NCI-H1417 (cell line): ENCODE results near the gene PSMB9.
A peak's percentile ranks its signal among the peaks of the same experiment; 100 is the strongest.
"Not testable (repeated sequence)": the region's sequence is repeated elsewhere in the genome, so short reads cannot be mapped to it uniquely, and the experiment has no call there.

Experiments
- DNase-seq, 3 experiments: peaks; one replicate each; lab custom pipeline; 2025; lab: John Stamatoyannopoulos, UW

Gene PSMB9

DNA sequence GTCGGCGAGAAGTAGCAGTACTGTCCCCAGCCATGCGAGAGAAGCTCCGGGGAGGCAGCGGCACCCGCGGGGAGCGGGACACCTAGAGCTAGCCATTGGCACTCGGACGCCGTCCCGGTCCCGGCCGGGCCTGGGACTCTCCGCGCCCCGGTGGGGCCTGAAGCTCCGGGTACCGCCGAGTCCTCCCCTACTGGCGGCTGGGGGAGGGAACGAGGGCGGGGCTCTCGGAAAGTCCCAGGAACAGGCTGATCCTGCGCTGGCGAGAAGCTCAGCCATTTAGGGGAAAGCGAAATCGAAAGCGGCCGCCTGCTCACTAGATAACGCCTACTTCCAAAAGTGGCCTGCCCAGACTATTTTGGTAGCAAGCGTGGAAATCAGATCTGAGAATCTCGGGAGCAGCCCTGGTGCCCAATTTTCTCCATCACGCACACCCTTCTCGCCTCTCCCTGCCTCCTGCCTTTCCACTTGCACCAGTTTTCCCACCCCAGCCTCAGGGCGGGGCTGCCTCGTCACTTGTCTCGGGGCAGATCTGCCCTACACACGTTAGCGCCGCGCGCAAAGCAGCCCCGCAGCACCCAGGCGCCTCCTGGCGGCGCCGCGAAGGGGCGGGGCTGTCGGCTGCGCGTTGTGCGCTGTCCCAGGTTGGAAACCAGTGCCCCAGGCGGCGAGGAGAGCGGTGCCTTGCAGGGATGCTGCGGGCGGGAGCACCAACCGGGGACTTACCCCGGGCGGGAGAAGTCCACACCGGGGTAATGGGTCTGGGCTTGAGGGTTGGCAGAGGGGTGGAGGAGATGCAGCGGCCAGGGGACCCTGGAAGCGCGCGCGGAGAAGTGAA lies at the start of gene PSMB9, which contains the start of gene TAP1:
PSMB9 (plus strand) TSS at position 652 of the 835 bp plus-strand sequence; CDS start at position 690, 38 bp downstream.
TAP1 (minus strand) TSS at position 164 of the 835 bp plus-strand sequence; CDS start at position 96, 68 bp downstream.
- DNase-seq: peak; percentile 75 to 92 (median 83)

GRCh38 chr6:32805404-32805803 lies 48.6 kb upstream of the PSMB9 start:
- not testable (repeated sequence) for DNase-seq

DNA sequence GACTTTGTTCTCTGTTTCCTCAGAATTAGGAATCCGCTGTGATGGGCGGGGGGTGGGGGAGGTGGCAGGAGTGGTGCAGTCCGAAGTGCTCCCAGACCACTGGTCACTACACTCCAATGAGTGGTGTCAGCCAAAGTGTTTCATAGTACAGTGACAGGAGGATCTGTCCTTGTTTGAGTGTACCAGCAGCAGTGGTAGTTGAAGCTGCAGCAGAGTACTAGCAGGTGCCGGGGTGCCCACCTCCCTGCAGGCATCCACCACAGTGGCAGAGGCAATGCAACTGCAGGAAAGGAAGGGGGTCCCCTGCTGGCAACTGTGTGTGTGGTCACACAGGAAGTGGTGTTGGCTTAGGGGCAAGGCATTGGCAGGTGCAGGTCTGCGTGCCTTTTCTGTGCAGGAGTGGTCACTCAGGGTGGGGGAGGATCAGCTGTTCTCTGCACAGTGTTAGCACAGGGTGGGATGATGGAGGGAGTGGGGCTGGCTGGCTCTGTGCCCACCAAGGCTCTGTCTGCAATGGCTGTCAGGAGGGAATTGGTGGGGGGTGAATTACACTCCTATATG lies 46.9 kb upstream of the PSMB9 start:
- DNase-seq: no peak

DNA sequence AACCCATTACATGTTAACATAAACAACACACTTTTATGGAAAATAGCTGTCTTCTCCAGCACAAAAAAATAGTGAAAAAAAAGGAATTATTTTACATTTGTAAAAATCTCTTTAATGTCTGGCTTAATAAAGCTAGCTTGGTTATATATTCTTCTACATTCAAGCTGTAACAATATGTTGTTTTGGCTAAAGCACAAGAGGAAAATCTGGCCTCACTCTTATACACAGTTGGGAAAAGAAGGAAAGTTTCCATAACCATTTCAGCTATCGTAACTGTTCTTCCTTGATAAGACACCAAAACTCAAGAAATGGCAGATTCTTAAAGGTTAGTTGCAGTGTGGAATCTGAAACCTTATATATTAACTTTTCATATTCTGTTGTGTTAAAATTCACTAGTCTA lies 44.8 kb upstream of the PSMB9 start:
- DNase-seq: no peak

GRCh38 chr6:32814145-32814544 lies 39.8 kb upstream of the PSMB9 start:
- no peak for DNase-seq

DNA sequence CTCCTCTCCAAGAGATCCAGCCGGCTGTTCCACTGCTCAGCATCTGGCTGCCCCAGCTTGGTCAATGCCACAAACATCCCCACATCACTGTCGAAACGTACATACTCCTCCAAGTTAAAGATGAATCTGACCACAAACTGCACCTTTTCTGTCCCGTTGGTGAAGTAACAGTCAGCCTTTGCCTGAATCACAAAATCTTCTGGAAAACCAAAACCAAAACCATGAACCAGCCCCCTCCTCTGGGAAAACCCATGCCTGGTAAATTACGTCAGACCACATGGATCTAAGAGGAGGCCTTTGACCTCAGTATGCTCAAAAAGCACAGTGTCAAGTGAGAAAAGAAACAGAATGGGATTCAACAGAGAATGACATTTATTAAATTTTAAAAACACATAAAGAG lies 38.9 kb upstream of the PSMB9 start:
- no peak for DNase-seq

- no peak for DNase-seq
Measured at GRCh38 chr6:32815996-32816395, 38.0 kb upstream of the PSMB9 start.

DNA sequence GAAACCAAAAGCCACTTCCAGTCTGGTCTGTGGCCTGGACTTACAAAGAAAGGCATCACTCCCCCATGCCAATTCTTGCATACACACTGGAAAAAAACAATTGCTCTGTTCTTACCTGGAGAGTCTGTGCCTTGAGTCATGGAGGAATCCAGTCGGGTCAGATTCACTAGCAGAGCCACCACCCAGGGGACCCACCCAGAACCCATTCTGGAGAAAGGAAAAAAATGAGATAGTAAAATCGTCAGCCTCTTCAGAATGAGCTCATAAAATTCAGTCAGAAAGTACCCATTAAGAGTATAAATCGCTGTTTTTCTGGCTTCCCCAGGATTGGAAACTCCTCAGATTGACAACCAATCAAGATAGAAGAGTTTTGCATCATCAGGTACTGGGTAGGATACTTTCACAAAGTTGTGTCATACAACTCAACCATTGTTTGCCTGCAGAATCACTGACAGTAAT lies 37.2 kb upstream of the PSMB9 start, which contains the start of gene HLA-DOB:
HLA-DOB (minus strand) TSS at position 257 of the 459 bp plus-strand sequence; CDS start at position 206, 51 bp downstream.
- no peak for DNase-seq

GRCh38 chr6:32818867-32819266 lies 35.1 kb upstream of the PSMB9 start:
- DNase-seq: no peak

- no peak for DNase-seq
Measured at GRCh38 chr6:32819729-32820128, 34.3 kb upstream of the PSMB9 start.

- DNase-seq: peak in 1 of 3 experiments; percentile 30
Measured at GRCh38 chr6:32825966-32826365, 28.0 kb upstream of the PSMB9 start.

DNA sequence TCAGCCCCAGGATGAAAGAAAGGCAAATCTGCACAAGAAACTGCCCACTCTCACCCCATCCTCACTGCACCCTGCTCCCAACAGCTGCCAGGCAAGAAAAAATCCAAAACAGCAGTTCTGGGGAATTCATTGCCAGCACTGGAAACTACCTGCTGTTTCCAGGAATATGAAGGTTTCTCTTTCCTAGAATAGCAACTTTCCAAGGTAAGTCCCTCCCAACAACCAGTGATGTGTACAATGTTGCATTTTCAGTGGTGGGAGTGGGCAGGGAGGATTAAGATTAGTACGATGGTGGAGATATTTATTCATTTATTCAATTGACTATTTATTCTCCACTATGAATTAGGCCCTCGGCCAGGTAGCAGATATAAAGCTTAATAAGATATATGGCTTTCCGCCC lies 27.0 kb upstream of the PSMB9 start:
- DNase-seq: no peak

DNA sequence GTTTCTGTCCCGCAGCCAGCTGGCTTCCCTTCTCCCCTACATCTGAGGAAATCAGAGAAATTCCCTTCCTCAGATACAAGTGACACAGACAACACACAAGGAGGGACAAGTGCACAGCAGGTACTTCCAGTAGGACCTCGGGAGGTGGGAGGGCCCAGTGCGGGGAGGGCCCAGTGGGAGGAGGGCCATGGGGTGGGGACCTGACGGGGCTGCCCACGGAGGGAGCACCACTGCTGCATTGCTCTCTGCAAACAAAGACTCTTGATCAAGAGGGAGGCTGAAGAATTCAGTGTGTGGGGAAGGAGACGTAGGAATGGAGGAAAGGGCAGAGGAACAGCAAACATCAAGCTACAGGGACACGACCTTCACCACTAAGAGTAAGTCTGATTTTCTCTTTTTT lies 24.5 kb upstream of the PSMB9 start:
- DNase-seq: no peak

- no peak for DNase-seq
Measured at GRCh38 chr6:32830017-32830416, 24.0 kb upstream of the PSMB9 start.

GRCh38 chr6:32830936-32831335 lies 23.1 kb upstream of the PSMB9 start:
- DNase-seq: no peak

DNA sequence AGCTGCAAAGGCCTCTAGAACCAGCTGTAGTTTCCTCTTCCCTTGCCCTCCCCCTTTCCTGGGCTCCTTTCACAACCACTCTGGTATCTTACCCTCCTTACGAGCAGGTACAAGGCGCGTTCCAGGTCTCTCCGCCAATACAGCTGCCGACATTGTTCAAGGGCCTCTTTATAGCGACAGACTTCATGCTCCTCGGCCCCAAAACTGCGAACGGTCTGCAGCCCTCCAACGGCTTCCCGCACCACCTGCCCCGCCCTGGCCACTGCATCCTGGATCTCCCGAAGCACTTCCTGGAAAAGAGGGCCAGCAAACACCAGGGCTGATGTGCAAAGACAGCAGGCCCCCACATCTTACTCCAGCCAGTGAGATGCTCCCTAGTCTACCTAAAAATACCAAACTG lies 21.5 kb upstream of the PSMB9 start:
- no peak for DNase-seq

GRCh38 chr6:32833664-32834063 lies 20.3 kb upstream of the PSMB9 start:
- no peak for DNase-seq

DNA sequence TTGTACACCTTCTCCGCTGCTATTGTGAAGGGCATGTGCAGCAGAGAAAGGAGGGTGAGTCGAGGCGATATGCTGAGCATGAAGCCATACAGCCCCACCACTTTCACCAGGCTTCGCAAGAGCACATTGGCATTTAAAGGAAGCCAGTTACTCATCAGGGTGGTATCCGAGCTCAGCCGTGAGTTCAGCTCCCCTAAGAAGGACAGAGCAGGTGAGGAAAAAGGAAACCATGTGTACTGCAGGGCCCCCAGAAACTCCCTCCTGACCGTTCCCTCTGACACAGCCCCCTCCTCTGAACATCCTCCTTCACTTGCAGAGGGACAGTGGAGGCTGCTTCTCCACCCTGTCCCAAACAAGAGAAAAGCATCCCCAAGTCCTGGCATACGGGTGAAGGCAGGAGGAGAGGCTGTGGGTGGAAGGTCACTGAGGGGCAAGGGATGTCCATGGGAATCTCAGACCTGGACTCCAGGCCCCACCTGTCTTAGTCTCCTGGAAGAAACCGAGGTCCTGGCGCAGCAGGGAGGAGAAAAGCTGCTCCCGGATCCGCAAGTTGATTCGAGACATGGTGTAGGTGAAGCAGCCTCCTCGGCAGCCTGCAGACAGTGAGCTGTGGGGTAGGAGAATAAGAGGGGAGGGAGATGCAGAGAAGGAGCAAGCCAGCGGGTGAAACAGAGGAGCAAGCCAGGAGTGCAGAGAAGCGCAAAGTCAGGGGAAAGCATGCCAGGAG lies 18.7 kb upstream of the PSMB9 start:
- DNase-seq: no peak

DNA sequence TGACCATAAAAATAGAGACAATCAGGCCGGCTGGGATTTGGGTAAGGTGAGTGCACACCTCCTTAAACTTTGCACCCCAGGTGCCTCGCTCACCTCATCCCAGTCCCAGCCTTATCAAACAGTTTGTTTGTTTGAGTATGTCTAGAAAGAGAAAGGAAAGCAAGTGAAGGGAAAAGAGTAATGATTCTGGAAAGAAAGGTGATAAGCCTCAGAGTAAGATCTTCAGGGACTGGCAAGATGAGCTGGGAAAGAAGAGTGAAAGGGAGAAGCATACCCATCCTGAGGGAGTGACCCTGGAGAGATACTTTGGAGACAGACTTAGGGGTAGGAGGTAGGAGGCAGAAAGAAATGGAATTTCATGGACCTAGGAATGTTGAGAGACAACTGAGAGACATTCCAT lies 17.1 kb upstream of the PSMB9 start:
- DNase-seq: no peak

- DNase-seq: no peak
Measured at GRCh38 chr6:32837651-32838113, 16.3 kb upstream of the PSMB9 start.

GRCh38 chr6:32838114-32838958 lies 15.7 kb upstream of the PSMB9 start, which contains the start of gene TAP2:
Gene TAP2, minus strand, starts transcription at chr6:32838739. Its CDS starts 506 bp downstream, at chr6:32838233.
- peak; percentile 89 to 93 (median 91) for DNase-seq
